ACC112 (cell line): Measurements from ENCODE around the gene SH3TC1.

Source experiments
- H2AFZ ChIP-seq: fragments of 200-600 bp; sonication (generic); one replicate; pipeline ENCODE4 v1.6.0; 2017; ENCODE audit warnings: antibody characterized with exemption, low read length; ENCODE audit not compliant: unreplicated experiment
- H3K27ac ChIP-seq: fragments of 200-600 bp; sonication (generic); 2 replicates; pipeline ENCODE4 v1.5.1; 2014; ENCODE audit warnings: low read depth, mild to moderate bottlenecking, antibody characterized with exemption, low read length, moderate library complexity
- H3K27me3 ChIP-seq: fragments of 200-600 bp; sonication (generic); 2 replicates; pipeline ENCODE4 v1.6.1; 2014; ENCODE audit warnings: mild to moderate bottlenecking, antibody characterized with exemption, low read length, moderate library complexity, mixed read lengths; ENCODE audit not compliant: insufficient read depth
- H3K36me3 ChIP-seq: fragments of 200-600 bp; sonication (generic); 2 replicates; pipeline ENCODE4 v1.6.1; 2016; ENCODE audit warnings: mild to moderate bottlenecking, antibody characterized with exemption, low read length, moderate library complexity, mixed read lengths; ENCODE audit not compliant: insufficient read depth
- H3K4me1 ChIP-seq: fragments of 200-600 bp; sonication (generic); one replicate; pipeline ENCODE4 v1.6.1; 2016; ENCODE audit warnings: low read length, mixed read lengths; ENCODE audit not compliant: insufficient read depth, unreplicated experiment, control insufficient read depth
- H3K4me3 ChIP-seq: fragments of 200-600 bp; sonication (generic); 2 replicates; pipeline ENCODE4 v1.5.1; 2014; ENCODE audit warnings: mild to moderate bottlenecking, low read depth, low read length
- H3K79me2 ChIP-seq: fragments of 200-600 bp; sonication (generic); one replicate; pipeline ENCODE4 v1.6.0; 2016; ENCODE audit warnings: low read length; ENCODE audit not compliant: control insufficient read depth, unreplicated experiment, insufficient read depth

The SH3TC1 gene

GRCh38 chr4:8258552-8259212, 59.6 kb downstream of the SH3TC1 start:
- Histone ChIP-seq H3K27ac (no peak overlapping the region), H3K27me3 (no peaks in the 10 kb centered on the region), H2AFZ (no peak overlapping the region), H3K79me2 (no peaks in the 10 kb centered on the region), H3K4me3 (no peak overlapping the region), H3K36me3 (no peaks in the 10 kb centered on the region), H3K4me1 (peaks cover 3% of the 10 kb centered on the region)

- no peaks in the 10 kb centered on the region for H3K27me3 ChIP-seq
- no peak overlapping the region for H2AFZ ChIP-seq
- H3K36me3 ChIP-seq = no peaks in the 10 kb centered on the region
- H3K4me1 ChIP-seq = peaks cover 3% of the 10 kb centered on the region
- no peaks in the 10 kb centered on the region for H3K79me2 ChIP-seq
- H3K27ac ChIP-seq = no peak overlapping the region
- no peak overlapping the region for H3K4me3 ChIP-seq
Observed at GRCh38 chr4:8259743-8260430, 60.8 kb downstream of the SH3TC1 start.

GRCh38 chr4:8260656-8261111, 61.6 kb downstream of the SH3TC1 start:
- peaks cover 3% of the 10 kb centered on the region for H3K4me1 ChIP-seq
- no peak overlapping the region for H3K4me3 ChIP-seq
- peak overlapping the region; percentile 21; the same call in 1 of the 2 replicates for H3K27ac ChIP-seq

GRCh38 chr4:8261851-8262535, 62.9 kb downstream of the SH3TC1 start:
- H3K27ac ChIP-seq = no peak overlapping the region
- no peak overlapping the region for H2AFZ ChIP-seq
- no peaks in the 10 kb centered on the region for H3K36me3 ChIP-seq
- H3K4me1 ChIP-seq = peaks cover 3% of the 10 kb centered on the region
- no peak overlapping the region for H3K4me3 ChIP-seq
- no peaks in the 10 kb centered on the region for H3K79me2 ChIP-seq
- no peaks in the 10 kb centered on the region for H3K27me3 ChIP-seq

More at GRCh38 chr4:8260656-8261111, 61.6 kb downstream of the SH3TC1 start:
- Histone ChIP-seq H3K27me3 (no peaks in the 10 kb centered on the region), H2AFZ (no peak overlapping the region), H3K36me3 (no peaks in the 10 kb centered on the region), H3K79me2 (no peaks in the 10 kb centered on the region)

- H3K4me3 ChIP-seq = no peak overlapping the region
- peaks cover 3% of the 10 kb centered on the region for H3K4me1 ChIP-seq
- no peaks in the 10 kb centered on the region for H3K79me2 ChIP-seq
- no peaks in the 10 kb centered on the region for H3K27me3 ChIP-seq
- no peak overlapping the region for H3K27ac ChIP-seq
- no peaks in the 10 kb centered on the region for H3K36me3 ChIP-seq
- no peak overlapping the region for H2AFZ ChIP-seq
Observed at GRCh38 chr4:8262637-8263322, 63.7 kb downstream of the SH3TC1 start.

- no peak overlapping the region for H2AFZ ChIP-seq
- no peaks in the 10 kb centered on the region for H3K79me2 ChIP-seq
- H3K4me3 ChIP-seq = no peak overlapping the region
- H3K27ac ChIP-seq = no peak overlapping the region
- no peaks in the 10 kb centered on the region for H3K36me3 ChIP-seq
- peaks cover 3% of the 10 kb centered on the region for H3K4me1 ChIP-seq
- no peaks in the 10 kb centered on the region for H3K27me3 ChIP-seq
Observed at GRCh38 chr4:8263397-8263796, 64.3 kb downstream of the SH3TC1 start.

GRCh38 chr4:8264106-8264505, 65.0 kb downstream of the SH3TC1 start:
- Histone ChIP-seq H2AFZ (no peak overlapping the region), H3K79me2 (no peaks in the 10 kb centered on the region), H3K4me3 (no peak overlapping the region), H3K36me3 (no peaks in the 10 kb centered on the region), H3K27ac (no peak overlapping the region), H3K4me1 (peaks cover 4% of the 10 kb centered on the region), H3K27me3 (no peaks in the 10 kb centered on the region)

- Histone ChIP-seq H3K27me3 (peaks cover 8% of the 10 kb centered on the region; the same call in 1 of the 2 replicates), H3K4me3 (no peak overlapping the region), H3K4me1 (peaks cover 5% of the 10 kb centered on the region), H3K79me2 (no peaks in the 10 kb centered on the region), H3K36me3 (no peaks in the 10 kb centered on the region), H3K27ac (no peak overlapping the region), H2AFZ (no peak overlapping the region)
Observed at GRCh38 chr4:8265171-8265929, 66.3 kb downstream of the SH3TC1 start.

- no peak overlapping the region for H3K27ac ChIP-seq
- peaks cover 15% of the 10 kb centered on the region for H3K27me3 ChIP-seq
- no peaks in the 10 kb centered on the region for H3K36me3 ChIP-seq
- H3K4me1 ChIP-seq = peaks cover 4% of the 10 kb centered on the region
- no peak overlapping the region for H2AFZ ChIP-seq
- no peaks in the 10 kb centered on the region for H3K79me2 ChIP-seq
- H3K4me3 ChIP-seq = no peak overlapping the region
Observed at GRCh38 chr4:8266088-8266487, 67.0 kb downstream of the SH3TC1 start.

GRCh38 chr4:8266508-8266907, 67.4 kb downstream of the SH3TC1 start:
- H3K4me1 ChIP-seq = peaks cover 4% of the 10 kb centered on the region
- H3K27me3 ChIP-seq = peaks cover 15% of the 10 kb centered on the region
- H3K27ac ChIP-seq = no peak overlapping the region

More at GRCh38 chr4:8266508-8266907, 67.4 kb downstream of the SH3TC1 start:
- no peaks in the 10 kb centered on the region for H3K36me3 ChIP-seq
- H3K79me2 ChIP-seq = no peaks in the 10 kb centered on the region
- no peak overlapping the region for H3K4me3 ChIP-seq
- H2AFZ ChIP-seq = no peak overlapping the region
